NCI-H526 treated with DMSO at 0.1 percent for 48 hours (cell line): Measurements from ENCODE around the gene COL23A1.

Experiments used
- DNase-seq: peaks from one replicate; lab custom pipeline; 2025; lab: John Stamatoyannopoulos, UW

The COL23A1 gene

DNA sequence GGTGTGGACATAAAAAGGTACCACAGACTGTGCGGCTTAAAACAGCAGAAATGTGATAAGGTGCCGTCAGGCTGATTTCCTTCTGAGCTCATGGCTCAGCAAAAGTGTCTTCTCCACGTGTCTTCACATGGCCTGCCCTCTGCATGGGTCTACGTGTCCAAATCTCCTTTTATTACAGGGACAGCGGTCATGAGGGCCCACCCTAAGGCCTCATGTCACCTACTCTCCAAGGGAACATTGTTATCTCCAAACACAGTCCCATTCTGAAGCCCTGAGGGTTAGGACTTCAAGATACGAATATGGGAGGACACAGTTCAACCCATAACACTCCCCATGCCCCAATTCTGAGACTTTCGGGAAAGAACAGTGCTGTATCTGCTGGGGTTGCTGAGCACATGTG is 35.2 kb downstream of the COL23A1 start:
- no peak for DNase-seq

DNA sequence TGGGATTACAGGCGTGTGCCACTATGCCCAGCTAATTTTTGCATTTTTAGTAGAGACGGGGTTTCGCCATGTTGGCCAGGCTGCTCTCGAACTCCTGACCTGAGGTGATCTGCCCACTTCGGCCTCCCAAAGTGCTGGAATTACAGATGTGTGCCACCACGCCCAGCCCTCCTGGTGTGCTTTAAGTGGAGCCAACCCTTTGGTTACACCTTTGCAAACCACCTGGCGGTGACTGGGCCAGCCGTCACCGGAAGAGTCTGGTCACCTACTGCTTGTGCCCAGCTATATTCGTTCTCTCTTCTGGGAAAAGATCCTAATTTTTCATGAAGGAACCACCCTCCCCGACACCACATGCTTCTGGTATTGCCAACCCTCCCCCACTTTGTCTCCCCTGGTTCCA is 35.9 kb downstream of the COL23A1 start:
- DNase-seq: no peak

DNA sequence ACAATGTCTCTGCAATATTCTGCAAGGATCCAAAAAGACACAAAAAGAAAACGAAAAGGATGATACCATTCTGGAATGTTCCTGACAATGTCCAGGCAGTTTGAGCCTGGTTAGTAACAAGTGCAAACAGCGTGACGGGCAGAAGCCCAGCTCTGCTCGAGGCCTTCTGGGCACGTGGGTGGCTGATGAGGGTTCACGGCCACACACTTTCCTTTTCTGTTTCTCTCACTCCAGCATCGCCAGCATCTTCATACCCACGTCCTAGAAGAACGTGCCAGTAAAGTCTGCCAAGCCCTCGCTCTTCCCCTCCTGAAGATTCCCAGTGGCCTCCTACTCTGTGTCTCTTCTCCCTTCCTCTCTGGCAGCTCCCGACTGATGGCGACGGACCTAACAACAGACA is 36.7 kb downstream of the COL23A1 start:
- DNase-seq: no peak

- no peak for DNase-seq
These were observed 38.7 kb downstream of the COL23A1 start for GRCh38 chr5:178551468-178551867.

DNA sequence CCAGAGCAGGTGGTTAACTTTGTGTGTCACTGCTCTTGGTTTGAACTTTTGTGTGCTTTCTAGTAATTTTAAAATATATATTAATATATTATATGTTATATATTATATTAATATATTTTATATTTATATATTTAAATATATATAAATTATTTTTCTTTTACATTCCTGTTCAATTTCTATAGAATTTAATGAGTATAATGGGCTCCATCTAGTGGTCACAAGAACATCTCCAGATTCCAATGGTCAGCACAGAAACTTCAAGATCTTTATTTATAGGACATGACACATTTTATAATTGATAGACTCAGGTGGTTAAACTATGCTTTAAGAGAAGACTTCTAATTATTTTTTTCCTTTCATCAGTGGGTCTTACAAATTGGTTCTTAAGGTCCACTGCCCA is 39.1 kb downstream of the COL23A1 start:
- DNase-seq: no peak

DNA sequence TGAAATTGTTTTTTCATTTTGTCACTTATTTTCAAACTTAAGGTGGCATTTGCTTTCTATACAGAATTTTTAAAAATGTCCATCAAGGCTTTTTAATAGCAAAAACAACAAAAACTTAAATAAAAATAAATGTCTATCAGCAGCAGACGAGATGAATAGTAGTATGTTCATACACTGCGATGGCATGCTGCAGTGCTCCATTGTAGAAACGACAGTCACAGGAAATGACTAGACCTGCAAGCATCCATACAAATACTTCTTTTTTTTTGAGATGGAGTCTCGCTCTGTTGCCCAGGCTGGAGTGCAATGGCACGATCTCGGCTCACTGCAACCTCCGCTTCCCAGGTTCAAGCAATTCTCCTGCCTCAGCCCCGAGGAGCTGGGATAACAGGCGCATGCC is 41.4 kb downstream of the COL23A1 start:
- no peak for DNase-seq

- no peak for DNase-seq
These were observed 42.3 kb downstream of the COL23A1 start for GRCh38 chr5:178547753-178548415.

DNA sequence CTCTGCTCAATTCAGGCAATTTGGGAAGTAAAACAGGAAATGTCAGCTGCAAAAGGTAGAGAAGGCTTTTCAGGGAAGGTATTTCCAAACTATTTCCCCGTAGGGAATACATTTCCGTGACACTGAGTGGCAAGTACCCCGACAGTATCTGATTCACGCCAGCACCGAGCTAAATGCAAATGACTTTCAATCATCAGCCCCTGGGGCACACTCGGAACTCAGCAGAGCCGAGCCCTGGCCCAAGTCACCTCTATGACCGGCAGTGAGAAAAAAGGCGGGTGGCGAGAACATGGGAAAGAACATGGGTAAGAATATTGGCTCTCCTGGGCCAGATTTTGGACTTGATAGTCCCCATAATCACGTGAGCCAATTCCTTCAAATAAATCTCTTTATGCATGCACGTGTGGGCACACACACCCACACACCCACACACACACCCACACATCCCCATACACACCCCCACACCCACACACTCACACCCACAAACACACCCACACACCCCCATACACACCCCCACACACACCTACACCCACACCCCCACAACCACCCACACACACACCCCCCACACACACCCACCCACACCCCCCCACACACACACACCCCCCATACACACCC is 43.0 kb downstream of the COL23A1 start:
- DNase-seq: no peak

DNA sequence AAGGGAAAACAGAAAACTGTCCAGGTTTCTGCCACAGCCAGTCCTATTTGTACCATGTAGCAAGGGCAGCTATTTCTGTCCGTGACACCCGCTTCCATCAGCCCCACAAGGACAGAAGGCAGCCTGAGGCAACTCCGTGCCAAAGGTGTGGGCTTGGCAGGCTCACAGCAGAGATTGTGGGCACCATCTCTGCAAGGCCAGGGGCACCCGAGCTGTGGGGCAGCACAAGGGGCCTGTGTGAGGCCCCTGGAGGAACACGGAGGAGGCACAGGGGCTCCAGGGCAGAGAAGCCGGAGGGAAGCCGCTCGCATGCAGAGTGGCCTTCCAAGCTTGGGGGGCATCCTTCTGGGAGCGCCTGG is 43.5 kb downstream of the COL23A1 start:
- DNase-seq: no peak

DNA sequence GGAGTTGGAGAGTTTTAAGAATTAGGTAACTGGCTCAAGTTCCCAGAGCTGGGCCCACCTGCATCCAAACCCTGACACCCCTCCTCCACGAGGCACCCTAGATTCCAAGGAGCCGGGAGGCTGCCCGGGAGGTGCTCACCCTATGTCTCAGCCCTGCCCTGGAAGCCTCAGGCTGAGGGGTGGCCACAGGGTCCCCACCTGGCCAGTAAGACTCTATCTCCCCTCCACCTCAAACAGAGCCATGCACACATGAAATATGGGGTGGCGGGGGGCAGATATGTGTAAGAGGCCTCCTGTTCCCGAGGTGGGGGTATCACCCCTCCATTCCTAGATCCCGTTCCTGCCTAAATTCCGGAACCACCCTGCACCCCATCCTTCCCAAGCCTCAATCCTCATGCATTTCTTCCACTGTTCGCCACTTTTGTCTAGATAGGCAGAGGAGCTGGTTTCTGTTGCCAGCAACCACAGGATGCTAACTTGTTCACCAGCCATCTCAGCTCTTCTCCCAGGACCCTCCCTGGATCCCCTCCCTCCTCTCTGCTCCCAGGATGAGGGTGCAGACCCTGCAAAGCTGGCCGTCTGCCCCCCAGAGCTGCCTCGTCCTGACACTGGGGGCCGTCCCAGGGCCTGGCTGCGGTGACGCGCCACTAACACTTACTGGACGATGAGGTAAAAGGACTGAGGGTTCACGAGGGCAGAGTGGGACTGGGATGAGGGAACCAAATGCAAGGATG is 44.1 kb downstream of the COL23A1 start:
- DNase-seq: no peak

GRCh38 chr5:178545176-178545575 is 45.0 kb downstream of the COL23A1 start:
- DNase-seq: no peak

- DNase-seq: no peak
These were observed 45.9 kb downstream of the COL23A1 start for GRCh38 chr5:178544166-178544834.

DNA sequence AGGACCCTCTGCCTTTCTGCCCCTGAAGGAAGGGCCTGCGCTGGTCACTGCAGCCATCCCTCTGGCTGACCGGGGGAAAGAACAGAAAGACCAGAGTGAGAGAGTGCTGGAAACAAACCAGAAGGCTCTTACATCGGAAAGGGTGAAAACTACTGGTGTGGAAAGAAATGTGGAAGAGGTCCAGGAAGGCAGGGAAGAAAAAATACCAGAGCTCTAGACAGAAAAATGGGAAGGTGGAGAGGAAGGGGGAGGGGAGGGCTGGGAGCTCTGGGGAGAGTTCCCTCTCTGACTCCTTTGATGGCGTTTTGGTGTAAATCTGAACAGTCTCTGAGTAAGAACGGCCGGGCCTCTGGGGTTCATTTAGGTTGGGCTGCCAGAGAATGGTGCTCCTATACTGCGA is 47.7 kb downstream of the COL23A1 start:
- no peak for DNase-seq

DNA sequence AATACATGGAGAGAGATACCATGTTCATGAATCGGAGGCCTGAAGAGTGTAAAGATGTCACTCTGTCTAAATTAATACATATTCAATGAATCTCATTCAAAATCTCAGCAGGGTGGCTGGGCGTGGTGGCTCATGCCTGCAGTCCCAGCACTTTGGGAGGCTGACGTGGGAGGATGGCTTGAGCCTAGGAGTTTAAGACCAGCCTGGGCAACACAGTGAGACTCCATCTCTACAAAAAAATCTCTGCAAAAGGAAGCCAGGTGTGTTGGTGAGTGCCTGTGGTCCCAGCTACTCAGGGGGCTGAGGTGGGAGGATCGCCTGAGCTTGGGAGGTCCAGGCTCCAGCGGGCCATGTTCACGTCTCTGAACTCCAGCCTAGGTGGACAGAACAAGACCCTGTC is 49.7 kb downstream of the COL23A1 start:
- no peak for DNase-seq

DNA sequence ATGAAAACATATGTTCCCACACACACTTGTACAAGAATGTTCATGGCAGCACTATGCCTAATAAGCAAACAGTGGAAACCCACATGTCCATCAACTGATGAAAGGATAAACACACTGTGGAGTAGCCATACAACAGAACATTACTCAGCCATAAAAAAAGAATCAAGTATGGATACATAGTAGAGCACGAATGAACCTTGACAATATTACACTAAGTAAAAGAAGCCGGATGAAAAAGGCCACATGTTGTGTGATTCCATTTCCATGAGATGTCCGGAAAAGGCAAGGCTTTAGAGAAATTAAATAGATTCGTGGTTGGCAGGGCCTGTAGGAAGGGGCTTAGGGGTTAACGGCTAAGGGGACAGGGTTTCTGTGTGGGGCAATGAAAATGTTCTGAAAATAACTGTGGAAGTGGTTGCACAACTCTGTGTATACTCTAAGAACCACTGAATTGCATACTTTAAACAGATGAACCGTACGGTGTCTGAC is 51.4 kb downstream of the COL23A1 start:
- DNase-seq: no peak

DNA sequence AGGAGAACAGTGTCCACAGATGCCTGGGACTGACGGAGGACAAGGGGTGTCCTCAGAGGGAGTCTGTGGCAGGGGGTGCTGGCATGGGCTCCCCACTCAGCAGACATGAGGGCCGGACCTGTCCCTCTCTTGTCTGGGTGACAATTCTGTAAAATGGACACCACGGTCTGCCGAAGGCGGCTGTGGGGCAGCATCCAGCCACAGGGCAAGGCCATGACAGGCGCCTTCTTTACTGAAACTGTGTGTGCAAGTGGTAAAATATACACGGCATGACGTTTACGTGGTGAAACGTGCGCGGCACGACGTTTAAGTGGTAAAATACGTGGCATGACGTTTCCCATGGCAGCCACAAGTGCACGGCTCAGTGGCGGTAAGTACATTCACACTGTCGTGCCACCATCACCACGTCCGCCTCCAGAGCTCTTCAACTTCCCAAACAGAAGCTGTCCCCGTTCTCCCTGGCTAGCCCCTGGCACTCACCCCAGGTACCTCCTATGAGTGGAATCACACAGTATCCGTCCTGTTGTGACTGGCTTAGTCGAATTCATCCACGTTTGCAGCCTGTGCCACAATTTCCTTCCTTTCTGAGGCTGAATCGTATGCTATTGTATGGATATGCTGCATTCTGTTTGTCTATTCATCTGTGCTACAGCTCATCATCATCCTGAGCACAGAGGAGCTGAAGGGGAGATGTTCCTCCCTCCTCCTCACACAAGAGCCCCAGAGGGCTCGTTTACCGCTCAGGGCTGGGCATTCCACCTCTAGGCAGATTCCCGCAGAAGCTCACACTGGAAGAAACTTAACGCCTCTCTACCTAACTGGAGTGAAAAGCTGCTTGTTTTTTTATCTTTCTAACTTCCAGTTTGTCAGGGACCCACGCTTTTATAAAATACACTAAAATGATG is 52.5 kb downstream of the COL23A1 start:
- no peak for DNase-seq

GRCh38 chr5:178536541-178537466 is 53.4 kb downstream of the COL23A1 start:
- no peak for DNase-seq

DNA sequence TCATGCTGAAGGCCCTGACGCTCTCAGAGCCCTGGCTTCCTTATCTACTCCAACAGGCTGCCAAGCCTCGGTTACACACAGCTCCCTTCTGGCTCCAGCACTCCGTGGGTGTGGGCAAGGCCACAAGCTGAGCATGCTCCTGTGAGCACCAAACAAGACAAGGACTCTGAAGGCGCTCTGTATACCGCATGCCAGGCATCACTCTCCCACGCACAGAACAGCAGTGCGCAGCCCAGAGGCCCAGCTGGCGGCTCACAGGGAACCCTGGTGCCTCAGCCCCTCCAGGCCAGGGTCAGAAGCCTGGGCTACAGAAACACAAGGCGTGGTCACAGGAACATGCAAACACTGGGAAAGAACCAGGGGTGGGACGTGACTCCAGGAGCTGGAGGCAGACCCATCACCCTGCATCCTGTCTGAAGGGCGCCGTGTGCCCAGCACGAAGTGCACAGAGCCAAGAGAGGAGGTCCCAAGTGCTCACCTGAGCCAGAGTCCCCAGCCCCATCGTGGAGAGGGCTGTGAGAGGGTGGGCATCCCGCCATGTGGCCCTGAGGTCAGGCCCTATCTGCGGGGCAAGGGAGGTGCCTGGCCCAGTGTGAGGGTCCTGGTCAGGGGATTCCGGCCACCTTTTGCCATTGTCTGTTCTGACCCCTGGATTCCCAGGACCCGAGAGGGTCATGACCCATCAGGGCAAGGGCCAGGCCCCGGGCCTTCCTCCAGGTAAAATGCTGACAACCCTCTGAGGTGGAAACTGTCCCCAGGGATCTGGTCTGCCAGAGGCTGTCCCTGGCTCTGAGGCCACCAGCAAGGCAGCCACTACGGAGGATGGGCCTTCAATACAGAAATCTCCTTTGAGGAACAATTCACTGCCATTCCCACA is 54.7 kb downstream of the COL23A1 start:
- DNase-seq: no peak

DNA sequence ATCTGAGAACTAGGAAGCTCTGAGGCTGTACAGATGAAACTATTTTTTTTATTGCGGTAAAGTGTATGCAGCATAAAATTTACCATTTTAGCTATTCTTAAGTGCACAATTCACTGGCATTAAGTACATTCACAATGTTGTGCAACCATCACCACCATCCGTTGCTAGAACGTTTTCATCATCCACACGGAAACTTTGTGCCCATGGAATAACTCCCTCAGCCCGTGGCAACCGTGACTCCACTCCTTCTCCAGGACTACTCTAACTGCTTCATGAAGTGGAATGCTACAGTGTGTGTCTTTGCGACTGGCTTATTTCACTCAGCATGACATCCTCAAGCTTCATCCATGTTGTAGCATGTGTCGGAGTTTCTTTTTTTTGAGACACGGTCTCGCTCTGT is 57.1 kb downstream of the COL23A1 start:
- DNase-seq: no peak

- DNase-seq: no peak
These were observed 57.5 kb downstream of the COL23A1 start for GRCh38 chr5:178532666-178533065.
